ENCODE data around the gene TSPEAR. TPM values are rescaled to one million over a fixed set of nuclear protein-coding genes. Genes with fewer than 3 reads are reported as not detected.

TSPEAR gene
- total and polyA plus RNA-seq, 2 donors (not counting 1 experiment from before 2014, with no cell fraction given): not detected

DNA sequence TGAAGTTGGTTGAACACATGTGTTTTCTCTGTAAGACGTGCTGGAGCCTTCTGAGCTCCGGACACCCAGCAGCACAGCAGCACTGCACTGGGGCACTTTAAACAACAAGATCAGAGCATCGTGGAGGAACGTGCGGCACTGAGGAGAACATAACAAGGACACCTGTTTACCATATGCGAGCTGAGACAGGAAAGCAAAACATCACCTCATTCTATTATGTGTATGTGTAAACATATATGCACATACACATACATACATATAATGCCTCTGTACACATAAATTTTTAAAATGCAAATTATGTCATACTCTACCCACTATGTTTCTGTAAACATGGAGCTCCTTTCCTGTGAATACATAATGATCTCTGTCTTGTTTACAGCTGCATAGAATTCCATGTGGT, 115.8 kb downstream of the TSPEAR start:
- H3K79me2 ChIP-seq (ENCODE audit: control insufficient read depth, insufficient read depth, low read length): no peaks in the 10 kb centered on the region
- ChIA-PET CTCF (no interaction called here), POLR2A (no interaction called here)
- Mint-ChIP-seq H3K9me3 (ENCODE audit: insufficient read depth) (peaks cover 4% of the 10 kb centered on the region), H3K27ac (no peak overlapping the region), H3K4me1 (no peaks in the 10 kb centered on the region), H3K27me3 (peaks cover 24% of the 10 kb centered on the region), H3K4me3 (no peak overlapping the region)
- H3K9me3 ChIP-seq (ENCODE audit: control extremely low read depth in 1 of 3, control insufficient read depth in 2 of 3, insufficient read depth in 1 of 3, low read length in 2 of 3): peaks cover 0 to 6% (median 3%) of the 10 kb centered on the region in 3 donors
- no peaks in the 10 kb centered on the region for H3K36me3 ChIP-seq (replicated peaks in 1 of 2; ENCODE audit: control extremely low read depth in 1 of 2, control insufficient read depth in 1 of 2, extremely low read depth in 1 of 2, insufficient read depth in 2 of 2, low read length in 1 of 2)
- intact Hi-C loops (cut with micrococcal nuclease): no loop called here
- no peak overlapping the region for H3K9ac ChIP-seq (ENCODE audit: low read length)
- H3K4me2 ChIP-seq (replicated peaks; ENCODE audit: low read depth, low read length, poor library complexity, severe bottlenecking): no peak overlapping the region
- no peak overlapping the region for H2AFZ ChIP-seq (ENCODE audit: insufficient read depth, low read depth, low read length, poor library complexity, severe bottlenecking)
- no peak overlapping the region for H3K27ac ChIP-seq (ENCODE audit: low read length in 2 of 2)
- H3K27me3 ChIP-seq (replicated peaks in 1 of 4; ENCODE audit: control extremely low read depth in 1 of 4, control insufficient read depth in 3 of 4, insufficient read depth in 4 of 4, low read length in 3 of 4): peaks cover 0 to 3% (median 0%) of the 10 kb centered on the region in 4 experiments
- TF ChIP-seq, protein P1, sequence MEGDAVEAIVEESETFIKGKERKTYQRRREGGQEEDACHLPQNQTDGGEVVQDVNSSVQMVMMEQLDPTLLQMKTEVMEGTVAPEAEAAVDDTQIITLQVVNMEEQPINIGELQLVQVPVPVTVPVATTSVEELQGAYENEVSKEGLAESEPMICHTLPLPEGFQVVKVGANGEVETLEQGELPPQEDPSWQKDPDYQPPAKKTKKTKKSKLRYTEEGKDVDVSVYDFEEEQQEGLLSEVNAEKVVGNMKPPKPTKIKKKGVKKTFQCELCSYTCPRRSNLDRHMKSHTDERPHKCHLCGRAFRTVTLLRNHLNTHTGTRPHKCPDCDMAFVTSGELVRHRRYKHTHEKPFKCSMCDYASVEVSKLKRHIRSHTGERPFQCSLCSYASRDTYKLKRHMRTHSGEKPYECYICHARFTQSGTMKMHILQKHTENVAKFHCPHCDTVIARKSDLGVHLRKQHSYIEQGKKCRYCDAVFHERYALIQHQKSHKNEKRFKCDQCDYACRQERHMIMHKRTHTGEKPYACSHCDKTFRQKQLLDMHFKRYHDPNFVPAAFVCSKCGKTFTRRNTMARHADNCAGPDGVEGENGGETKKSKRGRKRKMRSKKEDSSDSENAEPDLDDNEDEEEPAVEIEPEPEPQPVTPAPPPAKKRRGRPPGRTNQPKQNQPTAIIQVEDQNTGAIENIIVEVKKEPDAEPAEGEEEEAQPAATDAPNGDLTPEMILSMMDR (IDR thresholded peaks at IDR 0.05): no peak
- no peak for TF ChIP-seq EZH2 (IDR thresholded peaks at IDR 0.05; ENCODE audit: borderline replicate concordance, insufficient read depth, low read depth, low read length, poor library complexity, severe bottlenecking)
- ATAC-seq (ENCODE audit: low read depth) (no peak), DNase-seq (no peak)
- H3K4me3 ChIP-seq (ENCODE audit: control extremely low read depth in 1 of 5, extremely low read depth in 1 of 5, insufficient read depth in 1 of 5, low read depth in 2 of 5, low read length in 4 of 5): no peak overlapping the region
- 76% methylated on average over 2 of the region's 6 CpGs for WGBS (ENCODE audit: insufficient coverage)
- H3K4me1 ChIP-seq (ENCODE audit: control insufficient read depth in 2 of 2, insufficient read depth in 2 of 2, low read length in 2 of 2): no peaks in the 10 kb centered on the region
- no peaks in the 10 kb centered on the region for H4K20me1 ChIP-seq (ENCODE audit: control insufficient read depth, insufficient read depth, low read length, poor library complexity, severe bottlenecking)

DNA sequence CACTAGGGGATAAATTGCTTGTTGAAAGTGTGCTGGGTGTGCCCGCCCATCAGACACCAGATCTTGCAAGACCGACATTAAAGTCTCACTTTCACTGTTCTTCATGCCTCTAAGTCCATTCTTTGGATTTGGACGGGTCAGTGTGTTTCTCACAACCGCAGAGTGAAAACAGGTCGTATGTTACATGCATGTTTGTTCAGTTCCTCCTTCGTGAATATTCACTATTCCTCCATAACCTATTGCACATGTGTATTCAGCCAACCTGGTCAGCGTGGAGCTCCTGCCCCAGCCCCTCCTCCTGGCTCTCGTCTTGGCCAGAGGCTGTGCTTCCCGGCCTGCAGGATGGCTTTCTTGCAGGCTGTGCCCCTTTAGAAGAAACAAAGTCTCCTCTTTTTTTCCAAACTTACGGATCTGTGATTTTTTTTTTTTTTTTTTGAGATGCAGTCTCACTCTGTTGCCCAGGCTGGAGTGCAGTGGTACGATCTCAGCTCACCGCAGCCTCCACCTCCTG, 116.9 kb downstream of the TSPEAR start:
- CTCF ChIA-PET: no interaction called here

More for the DNA sequence above, 116.9 kb downstream of the TSPEAR start:
- Mint-ChIP-seq H3K4me1 (no peaks in the 10 kb centered on the region), H3K4me3 (no peak overlapping the region), H3K27ac (no peak overlapping the region), H3K27me3 (peaks cover 20% of the 10 kb centered on the region), H3K9me3 (ENCODE audit: insufficient read depth) (peaks cover 4% of the 10 kb centered on the region)
- H3K27ac ChIP-seq (ENCODE audit: low read length in 2 of 2): no peak overlapping the region
- H4K20me1 ChIP-seq (ENCODE audit: control insufficient read depth, insufficient read depth, low read length, poor library complexity, severe bottlenecking): no peaks in the 10 kb centered on the region
- H3K4me1 ChIP-seq (ENCODE audit: control insufficient read depth in 2 of 2, insufficient read depth in 2 of 2, low read length in 2 of 2): no peaks in the 10 kb centered on the region
- no peak for DNase-seq
- peaks cover 0 to 3% (median 0%) of the 10 kb centered on the region in 4 experiments for H3K27me3 ChIP-seq (replicated peaks in 1 of 4; ENCODE audit: control extremely low read depth in 1 of 4, control insufficient read depth in 3 of 4, insufficient read depth in 4 of 4, low read length in 3 of 4)
- no peak overlapping the region for H3K9ac ChIP-seq (ENCODE audit: low read length)
- no peak overlapping the region for H3K4me2 ChIP-seq (replicated peaks; ENCODE audit: low read depth, low read length, poor library complexity, severe bottlenecking)
- POLR2A ChIA-PET: no interaction called here
- ATAC-seq (ENCODE audit: low read depth): no peak
- TF ChIP-seq, protein P1 (IDR thresholded peaks at IDR 0.05): no peak
- TF ChIP-seq EZH2 (IDR thresholded peaks at IDR 0.05; ENCODE audit: borderline replicate concordance, insufficient read depth, low read depth, low read length, poor library complexity, severe bottlenecking): no peak
- no peak overlapping the region for H2AFZ ChIP-seq (ENCODE audit: insufficient read depth, low read depth, low read length, poor library complexity, severe bottlenecking)
- intact Hi-C loops (cut with micrococcal nuclease): no loop called here
- WGBS (ENCODE audit: insufficient coverage): 84% methylated on average over 11 of the region's 12 CpGs
- H3K9me3 ChIP-seq (ENCODE audit: control extremely low read depth in 1 of 3, control insufficient read depth in 2 of 3, insufficient read depth in 1 of 3, low read length in 2 of 3): peaks cover 0 to 6% (median 3%) of the 10 kb centered on the region in 3 donors
- H3K79me2 ChIP-seq (ENCODE audit: control insufficient read depth, insufficient read depth, low read length): no peaks in the 10 kb centered on the region
- H3K36me3 ChIP-seq (replicated peaks in 1 of 2; ENCODE audit: control extremely low read depth in 1 of 2, control insufficient read depth in 1 of 2, extremely low read depth in 1 of 2, insufficient read depth in 2 of 2, low read length in 1 of 2): no peaks in the 10 kb centered on the region
- H3K4me3 ChIP-seq (ENCODE audit: control extremely low read depth in 1 of 5, extremely low read depth in 1 of 5, insufficient read depth in 1 of 5, low read depth in 2 of 5, low read length in 4 of 5): no peak overlapping the region

Measured in B cell (primary cell).